Measurements from ENCODE around the gene CACUL1.

Gene CACUL1

DNA sequence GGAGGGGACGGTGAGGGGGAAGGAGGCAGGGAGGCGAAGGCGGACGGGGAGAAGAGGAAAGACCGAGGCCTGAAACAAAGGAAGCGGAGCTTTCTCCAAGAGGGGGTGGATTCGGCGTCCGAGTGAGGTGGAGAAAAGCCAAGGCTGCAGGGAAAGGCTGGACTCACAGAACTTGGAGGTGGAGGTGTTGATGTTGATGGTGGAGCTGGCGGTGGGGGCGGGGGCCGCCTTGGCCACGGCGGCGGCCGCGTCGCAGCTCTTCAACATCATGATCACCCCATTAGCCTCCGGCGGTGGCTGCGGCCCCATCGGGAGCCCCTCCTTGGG lies 578 bp downstream of the CACUL1 start:
- TF ChIP-seq, protein P1, sequence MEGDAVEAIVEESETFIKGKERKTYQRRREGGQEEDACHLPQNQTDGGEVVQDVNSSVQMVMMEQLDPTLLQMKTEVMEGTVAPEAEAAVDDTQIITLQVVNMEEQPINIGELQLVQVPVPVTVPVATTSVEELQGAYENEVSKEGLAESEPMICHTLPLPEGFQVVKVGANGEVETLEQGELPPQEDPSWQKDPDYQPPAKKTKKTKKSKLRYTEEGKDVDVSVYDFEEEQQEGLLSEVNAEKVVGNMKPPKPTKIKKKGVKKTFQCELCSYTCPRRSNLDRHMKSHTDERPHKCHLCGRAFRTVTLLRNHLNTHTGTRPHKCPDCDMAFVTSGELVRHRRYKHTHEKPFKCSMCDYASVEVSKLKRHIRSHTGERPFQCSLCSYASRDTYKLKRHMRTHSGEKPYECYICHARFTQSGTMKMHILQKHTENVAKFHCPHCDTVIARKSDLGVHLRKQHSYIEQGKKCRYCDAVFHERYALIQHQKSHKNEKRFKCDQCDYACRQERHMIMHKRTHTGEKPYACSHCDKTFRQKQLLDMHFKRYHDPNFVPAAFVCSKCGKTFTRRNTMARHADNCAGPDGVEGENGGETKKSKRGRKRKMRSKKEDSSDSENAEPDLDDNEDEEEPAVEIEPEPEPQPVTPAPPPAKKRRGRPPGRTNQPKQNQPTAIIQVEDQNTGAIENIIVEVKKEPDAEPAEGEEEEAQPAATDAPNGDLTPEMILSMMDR (IDR thresholded peaks at IDR 0.05; ENCODE audit: low read length, missing control alignments) = no peak
- peak; percentile 35 for DNase-seq (ENCODE audit: low read depth)
- peak overlapping the region; percentile 95 for H3K4me3 ChIP-seq (replicated peaks; ENCODE audit: low read depth, low read length)

DNA sequence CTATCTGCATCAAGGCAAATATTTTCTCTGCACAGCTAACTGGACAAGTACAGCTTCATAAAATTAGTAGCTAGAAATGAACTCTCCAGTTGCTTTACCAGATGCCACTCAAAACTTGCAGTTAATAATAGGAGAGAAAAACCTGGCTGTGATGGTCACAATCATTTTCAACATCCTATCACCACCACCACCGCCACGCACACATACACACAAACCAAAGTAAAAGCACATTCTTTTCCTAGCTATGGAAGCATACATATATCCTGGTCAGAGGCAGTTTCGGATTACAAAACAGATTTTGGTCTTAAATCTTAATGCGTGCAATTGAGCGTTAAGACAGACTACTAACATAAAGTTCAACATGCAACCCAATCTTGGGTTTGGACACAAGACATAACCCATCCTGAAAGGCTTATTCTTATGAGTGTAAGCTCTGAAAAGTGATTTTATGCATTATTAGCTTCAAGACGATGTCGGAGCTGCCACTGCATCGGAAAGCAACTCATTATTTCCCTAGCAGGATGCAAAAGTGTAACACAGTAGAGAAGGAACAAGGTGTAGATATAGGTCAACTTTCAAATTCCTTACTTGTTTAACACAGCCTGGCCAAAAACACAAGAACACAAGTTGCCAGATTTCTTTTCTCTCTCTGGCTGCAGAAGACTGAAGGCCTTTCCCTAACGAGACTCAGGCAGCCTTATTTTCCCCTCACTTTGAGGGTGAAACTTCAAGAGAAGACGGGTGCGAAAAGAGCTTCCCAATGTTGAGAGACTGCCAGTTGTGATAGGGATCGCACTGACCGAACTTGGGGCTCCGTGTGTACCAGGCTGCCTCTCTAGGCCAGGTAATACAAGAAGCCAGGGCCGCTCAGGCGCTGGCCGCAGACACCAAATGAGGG lies 1.2 kb downstream of the CACUL1 start:
- TF ChIP-seq, protein P1 (IDR thresholded peaks at IDR 0.05; ENCODE audit: low read length, missing control alignments) = no peak
- DNase-seq (ENCODE audit: low read depth) = peak; percentile 15

DNA sequence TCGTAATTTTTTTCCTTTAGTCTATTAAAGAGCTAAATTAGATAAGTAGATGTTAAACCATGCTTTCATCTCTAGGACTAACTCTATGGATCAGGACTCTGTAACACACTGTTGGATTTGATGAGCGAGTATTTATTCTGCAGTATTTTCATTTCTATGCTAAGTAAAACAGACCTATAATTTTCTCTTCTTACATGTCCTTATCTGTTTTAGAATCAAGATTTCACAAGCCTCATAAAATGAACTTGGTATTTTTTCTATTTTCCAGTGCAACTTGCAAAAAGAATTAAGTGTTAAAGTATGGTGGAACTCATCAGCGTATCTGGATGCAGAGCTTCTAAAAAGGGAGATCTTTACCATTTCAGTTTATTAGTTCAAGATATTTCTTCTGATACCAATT lies 2.4 kb downstream of the CACUL1 start:
- peak overlapping the region; percentile 95 for H3K4me3 ChIP-seq (replicated peaks; ENCODE audit: low read depth, low read length)
- TF ChIP-seq, protein P1 (IDR thresholded peaks at IDR 0.05; ENCODE audit: low read length, missing control alignments) = no peak
- DNase-seq (ENCODE audit: low read depth) = no peak

More for the DNA sequence above, 1.2 kb downstream of the CACUL1 start:
- peak overlapping the region; percentile 95 for H3K4me3 ChIP-seq (replicated peaks; ENCODE audit: low read depth, low read length)

DNA sequence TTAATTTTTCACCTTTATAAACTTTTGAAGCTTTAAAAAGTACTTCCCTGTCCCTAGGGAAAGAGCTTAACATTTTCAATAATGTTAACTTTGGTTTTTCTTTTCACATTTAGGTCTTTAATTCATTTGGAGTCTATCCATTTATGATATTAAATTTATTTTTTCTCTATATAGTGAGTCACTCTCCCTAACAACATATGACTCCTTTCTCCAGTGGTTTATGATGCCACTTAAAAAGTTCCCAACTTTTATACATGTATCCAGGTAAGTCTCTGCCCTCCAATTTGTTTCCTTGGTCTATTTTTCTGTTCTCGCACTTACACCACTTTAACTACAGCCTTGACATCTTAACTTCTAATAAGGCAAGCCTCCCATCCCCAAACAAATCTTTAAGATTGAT lies 3.5 kb downstream of the CACUL1 start:
- TF ChIP-seq, protein P1 (IDR thresholded peaks at IDR 0.05; ENCODE audit: low read length, missing control alignments) = no peak
- DNase-seq (ENCODE audit: low read depth) = no peak
- no peak overlapping the region for H3K4me3 ChIP-seq (replicated peaks; ENCODE audit: low read depth, low read length)

DNA sequence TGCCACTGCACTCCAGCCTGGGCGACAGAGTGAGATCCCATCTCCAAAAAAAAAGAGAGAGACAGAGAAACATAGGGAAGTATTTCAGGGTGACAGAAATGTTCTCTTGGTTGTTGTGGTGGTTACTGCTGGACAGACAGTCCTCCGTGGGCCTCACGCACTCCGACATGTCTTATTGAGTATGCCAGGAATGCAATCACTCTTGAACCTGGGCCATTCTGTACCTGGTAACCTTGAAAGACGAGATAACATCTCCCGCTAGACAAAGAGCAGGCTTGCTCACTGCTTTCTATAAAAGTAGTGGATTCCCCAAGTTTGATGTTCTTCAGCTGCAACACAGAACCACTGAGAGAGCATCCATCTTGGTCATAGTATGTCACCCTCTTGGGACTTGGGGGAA lies 6.7 kb downstream of the CACUL1 start:
- no peak overlapping the region for H3K4me3 ChIP-seq (replicated peaks; ENCODE audit: low read depth, low read length)
- no peak for DNase-seq (ENCODE audit: low read depth)
- TF ChIP-seq, protein P1 (IDR thresholded peaks at IDR 0.05; ENCODE audit: low read length, missing control alignments) = no peak

DNA sequence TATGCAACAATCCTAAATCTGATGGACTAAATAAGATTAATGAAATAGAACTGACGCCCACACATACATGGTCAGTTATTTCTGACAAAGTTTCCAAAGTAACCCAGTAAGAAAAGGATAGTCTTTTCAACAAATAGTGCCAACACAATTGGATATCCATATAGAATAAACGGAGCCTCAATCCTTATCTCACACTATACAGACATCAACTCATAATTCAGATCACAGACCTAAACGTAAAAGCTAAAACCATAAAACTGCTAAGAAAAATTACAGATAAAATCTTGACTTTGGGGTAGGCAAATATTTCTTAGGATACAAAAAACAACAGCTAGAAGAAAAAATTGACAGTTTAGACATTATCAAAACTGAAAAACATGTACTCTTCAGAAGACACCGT lies 8.5 kb downstream of the CACUL1 start:
- H3K4me3 ChIP-seq (replicated peaks; ENCODE audit: low read depth, low read length) = no peak overlapping the region
- no peak for DNase-seq (ENCODE audit: low read depth)

More for the DNA sequence above, 8.5 kb downstream of the CACUL1 start:
- TF ChIP-seq, protein P1 (IDR thresholded peaks at IDR 0.05; ENCODE audit: low read length, missing control alignments) = no peak
